Activated T-helper 1 cell treated with Interleukin-2 at 50 U/mL for 16 hours (primary cell): ENCODE results near the gene GRIA3.
"Not testable (repeated sequence)": the region's sequence is repeated elsewhere in the genome, so short reads cannot be mapped to it uniquely, and the experiment has no call there.

ENCODE experiments used
- DNase-seq: peaks from one replicate; pipeline ENCODE4 v3.0.0-alpha.2; 2020; ENCODE audit warnings: low read depth

Gene GRIA3

DNA sequence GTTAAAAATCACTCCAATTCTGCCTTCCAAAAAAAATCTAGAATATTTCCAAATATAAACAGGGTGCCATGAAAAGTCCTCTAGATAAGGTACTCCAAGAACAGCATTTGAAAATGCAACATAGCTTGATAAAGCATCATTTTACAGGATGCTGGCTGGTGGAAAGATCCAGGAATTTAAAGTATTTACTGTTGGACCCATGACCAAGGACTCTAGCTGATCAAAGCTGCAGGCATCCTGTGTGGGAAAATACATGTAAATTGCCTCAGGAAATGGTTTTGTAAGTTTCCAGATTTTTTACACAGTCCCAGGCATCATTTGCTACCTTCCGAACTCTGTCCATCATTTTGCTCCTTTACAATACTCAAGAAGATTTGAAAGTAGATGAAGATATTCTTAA is 164.4 kb downstream of the GRIA3 start:
- DNase-seq = no peak

DNA sequence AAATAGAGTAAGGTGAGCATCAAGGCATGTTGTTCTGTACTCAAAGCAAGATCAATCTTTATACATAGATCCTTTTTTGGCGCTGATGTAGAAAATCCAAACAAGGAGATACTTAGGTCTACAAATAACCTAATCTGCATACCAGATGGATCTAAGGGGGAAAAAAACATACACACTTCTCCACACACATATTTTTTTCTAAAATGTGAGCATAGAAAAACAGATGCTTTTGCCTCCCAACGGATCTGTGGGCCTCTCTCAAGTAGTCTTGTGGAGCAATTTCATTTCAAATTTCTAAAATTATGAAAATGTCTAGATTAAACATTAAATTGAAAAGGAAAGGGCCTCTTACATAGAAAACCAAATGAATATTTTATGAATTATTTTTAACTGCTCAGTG is 166.1 kb downstream of the GRIA3 start:
- no peak for DNase-seq

DNA sequence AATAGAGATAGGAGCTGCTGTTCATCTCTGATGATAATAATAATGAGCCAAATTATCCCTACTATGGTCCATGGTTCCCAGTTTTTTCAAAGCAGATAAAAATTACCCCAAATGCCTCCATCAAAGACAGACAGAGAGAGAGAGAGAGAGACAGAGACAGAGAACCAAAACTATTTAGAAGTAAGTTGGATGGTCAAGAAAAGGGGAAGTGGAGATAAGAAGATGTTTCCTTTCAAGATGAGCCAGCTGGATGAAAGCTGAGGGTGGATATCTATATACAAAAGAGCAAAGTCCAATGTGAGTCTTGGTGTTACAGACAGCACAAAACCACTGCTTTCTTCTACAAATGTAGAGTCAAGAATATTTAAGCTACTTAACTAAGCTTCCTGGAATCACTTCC is 173.9 kb downstream of the GRIA3 start:
- DNase-seq = no peak

DNA sequence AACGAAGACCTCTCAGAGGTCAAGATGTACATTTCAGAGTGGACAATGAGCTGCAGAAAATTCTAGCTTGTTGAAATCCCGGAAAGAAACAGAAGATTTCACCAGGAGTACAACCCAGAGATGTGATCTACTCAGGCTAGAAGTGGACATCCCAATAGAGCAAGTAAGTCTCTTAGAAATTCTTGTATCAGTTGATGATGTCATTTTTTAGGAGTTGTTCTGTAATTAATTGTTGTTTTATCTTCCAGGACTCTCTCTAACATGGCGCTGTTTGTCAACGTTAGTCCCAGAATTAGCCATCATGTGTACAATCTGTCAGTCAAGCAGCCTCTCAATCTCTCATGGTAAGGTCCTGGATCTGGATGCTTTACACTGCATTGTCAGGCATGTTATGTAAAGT is 174.4 kb downstream of the GRIA3 start:
- no peak for DNase-seq

DNA sequence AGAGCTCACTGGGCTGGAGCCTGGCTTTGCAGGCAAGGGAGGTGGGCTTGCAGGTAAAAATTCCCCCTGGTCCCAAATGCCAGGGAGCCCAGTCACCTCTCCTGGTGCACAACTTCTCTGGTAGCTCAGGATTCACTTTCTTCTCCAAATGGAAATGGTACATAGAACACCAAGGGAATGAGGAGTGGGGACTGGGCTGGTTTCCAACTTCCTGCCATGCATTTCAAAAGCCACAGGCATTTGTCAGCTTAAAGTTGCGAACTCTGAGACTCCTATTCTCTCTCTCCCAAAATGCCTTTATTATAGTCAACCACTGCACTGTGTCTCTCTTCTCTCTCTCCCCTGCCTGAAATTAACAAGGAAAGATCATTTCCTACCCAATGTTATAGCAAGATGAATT is 177.3 kb downstream of the GRIA3 start:
- DNase-seq = no peak

DNA sequence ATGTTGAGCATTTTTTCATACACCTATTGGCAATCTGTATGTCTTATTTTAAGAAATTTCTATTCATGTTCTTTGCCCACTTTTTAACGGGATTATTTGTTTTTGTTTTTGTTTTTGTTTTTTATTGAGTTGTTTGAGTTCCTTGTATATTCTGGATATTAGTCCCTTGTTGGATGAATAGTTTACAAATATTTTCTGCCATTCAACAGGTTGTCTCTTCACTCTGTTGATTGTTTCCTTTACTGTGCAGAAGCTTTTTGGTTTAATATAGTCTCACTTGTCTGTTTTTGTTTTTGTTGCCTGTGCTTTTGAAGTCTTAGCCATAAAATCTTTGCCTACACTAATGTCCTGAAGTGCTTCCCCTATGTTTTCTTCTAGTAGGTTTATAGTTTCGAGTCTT is 202.1 kb downstream of the GRIA3 start:
- not testable (repeated sequence) for DNase-seq

DNA sequence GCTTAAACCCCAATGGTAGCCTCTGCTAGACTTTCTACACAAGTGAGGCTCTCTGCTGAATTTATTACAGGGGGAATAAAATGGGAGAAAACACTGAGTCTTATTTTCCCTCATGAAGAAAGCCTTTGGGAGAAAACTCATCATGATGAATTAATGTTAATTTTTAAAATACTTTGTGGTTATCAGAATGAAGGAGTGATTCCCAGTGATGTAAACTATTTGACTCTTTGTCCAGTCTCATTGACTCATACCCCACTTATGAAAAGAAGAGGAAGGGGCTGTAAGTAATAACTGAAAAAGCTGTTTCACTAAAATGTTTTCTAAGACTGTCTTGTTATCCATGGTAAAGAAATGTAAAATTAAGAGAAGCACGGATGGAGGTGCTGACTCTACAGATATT is 208.8 kb downstream of the GRIA3 start:
- DNase-seq = no peak

DNA sequence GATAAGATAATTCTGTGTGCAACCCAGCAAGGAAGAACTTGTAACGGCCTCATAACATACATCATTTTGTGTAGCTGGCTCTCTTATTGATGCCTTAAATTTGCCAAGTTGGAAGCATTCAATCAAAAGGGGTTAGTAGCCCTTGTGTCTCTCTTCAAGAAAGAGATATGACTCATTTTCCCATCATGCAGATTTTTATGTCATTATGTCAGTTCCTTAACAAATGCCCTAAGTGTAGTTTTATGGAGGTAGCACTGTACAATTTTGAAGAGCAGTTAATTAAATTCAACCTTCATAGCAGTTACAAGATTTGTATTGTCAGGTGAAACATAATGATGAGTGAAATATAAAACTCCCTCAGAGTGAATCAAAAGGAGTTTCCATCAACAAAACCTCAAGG is 215.6 kb downstream of the GRIA3 start:
- no peak for DNase-seq

DNA sequence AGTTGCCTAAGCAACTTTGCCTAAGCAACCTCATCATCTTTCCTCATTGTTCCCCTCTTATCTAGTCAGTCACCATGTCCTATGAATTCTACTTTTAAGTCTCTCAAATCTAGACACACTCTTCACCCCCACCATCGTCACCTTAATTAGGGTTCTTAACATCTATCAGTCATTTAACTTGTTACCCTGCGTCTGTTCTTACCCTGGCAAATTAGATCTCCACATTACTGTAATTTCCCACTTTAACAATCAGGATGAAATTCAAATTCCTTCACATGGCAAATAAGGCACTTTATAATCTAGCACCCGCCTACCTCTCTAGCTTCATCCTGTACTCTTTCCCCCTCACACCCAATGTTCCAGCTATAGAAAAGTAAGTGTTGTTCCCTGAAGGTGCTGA is 221.2 kb downstream of the GRIA3 start:
- DNase-seq = no peak

DNA sequence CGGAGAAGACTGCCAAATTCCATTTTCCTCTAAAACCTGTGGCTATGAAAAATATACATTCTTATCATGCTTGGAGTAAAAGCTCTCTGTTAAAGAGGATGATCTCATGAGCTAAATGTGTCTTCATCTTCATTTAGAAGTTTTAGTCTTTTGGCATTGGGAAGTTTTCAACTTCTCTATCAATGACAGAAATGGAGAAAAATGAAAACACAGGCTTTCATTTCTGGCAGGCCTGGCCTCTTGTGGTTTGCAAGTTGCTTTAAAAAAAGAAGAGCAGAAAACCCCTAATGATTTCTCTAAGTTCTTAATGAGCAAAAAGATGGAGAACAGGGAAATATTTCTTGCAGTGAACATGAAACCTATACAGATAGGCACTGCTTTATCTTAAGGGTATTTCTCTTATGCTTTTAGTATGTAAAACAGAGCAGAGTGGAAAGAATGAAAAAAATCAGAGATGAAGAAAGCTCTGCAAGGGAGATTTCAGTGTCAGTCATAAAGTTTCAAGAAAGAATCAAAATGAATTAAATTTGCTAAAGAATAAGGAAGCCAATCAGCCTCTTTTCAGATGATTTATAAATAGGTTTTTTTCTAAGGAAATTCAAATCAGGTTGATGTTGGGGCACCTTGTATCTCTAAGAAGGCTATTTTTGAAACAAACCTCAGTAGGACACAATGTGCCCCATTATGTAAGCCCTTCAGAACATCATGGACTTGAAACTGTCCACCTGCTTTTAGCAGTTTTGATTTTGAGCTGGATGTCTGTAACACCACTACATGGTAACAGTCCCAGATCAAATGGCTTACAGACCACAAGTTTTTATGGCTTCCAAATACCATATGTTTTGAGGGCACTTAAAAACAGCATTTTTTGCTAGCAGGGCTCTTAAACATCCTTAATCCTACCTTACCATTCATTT is 225.0 kb downstream of the GRIA3 start:
- DNase-seq = no peak

DNA sequence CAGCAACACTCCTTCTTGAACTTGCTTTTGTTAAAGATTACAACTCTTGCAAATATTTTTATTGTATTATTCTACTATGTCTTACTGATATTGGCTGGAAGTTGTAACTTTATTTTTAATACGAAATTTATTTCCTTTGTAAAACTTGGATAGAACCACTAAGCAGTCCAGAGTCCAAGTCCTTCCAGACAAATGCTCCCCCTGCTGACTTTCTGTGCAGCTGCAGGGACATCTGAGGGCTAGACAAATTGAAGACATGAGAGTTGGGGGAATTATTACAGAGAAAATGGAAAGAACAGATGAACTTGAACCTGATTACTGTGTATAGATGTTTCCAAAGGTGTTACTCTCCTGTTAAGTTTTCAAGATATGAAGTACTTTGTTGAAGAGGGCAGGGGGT is 238.8 kb downstream of the GRIA3 start:
- no peak for DNase-seq

DNA sequence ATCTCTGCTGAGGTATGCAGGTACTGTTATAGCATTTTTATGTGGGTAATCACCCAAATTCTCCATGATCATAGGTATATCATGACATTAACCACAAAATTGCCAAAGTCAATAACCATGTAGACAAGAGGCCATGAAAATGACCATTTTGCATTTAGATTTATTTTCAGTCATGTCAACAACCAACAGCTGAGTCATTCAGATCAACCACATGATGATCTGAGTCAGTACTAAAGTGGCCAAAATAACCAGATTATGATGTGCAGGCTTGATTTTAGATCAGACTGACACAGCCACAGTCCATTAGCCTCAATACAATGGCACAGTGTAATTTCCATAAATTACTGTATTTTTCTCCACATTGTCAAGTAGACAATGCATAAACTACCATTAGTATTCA is 240.5 kb downstream of the GRIA3 start:
- DNase-seq = no peak

DNA sequence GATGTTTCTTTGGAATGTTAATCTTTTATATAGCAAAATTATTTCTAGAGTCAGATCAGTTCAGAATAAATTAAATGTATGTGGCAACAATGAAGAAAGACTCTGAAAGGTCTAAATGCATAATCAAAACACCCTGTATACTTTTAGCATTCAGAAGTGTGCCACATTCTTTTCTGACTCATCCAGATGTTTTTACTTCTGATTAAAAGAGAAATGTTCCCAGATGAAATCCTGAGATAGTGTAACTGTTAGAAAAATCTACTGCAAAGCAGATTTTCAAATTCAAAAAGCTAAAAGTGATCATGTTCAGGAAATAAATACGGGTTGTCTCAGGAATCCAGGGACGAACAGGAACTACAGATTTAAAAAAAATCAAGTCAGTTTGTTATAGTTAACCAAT is 241.4 kb downstream of the GRIA3 start:
- no peak for DNase-seq

DNA sequence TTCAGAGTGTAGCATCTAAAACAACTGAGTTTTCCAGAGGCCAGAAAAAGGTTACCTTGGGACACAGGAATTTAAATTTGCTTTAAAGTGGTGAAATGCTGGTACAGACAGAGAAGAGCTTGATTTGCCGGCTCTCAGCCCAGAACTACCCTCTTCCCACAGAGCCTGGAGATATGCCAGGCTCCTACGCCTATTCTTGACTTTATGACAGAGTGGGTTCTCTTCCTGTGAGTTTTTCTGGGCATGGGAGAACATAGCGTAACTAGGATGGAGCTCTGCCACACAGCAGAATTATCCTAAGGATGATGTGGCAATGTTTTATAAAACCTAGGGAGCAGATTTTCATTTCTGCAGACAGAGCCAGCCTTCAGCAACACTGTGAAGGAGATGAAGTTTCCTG is 241.8 kb downstream of the GRIA3 start:
- DNase-seq = no peak

DNA sequence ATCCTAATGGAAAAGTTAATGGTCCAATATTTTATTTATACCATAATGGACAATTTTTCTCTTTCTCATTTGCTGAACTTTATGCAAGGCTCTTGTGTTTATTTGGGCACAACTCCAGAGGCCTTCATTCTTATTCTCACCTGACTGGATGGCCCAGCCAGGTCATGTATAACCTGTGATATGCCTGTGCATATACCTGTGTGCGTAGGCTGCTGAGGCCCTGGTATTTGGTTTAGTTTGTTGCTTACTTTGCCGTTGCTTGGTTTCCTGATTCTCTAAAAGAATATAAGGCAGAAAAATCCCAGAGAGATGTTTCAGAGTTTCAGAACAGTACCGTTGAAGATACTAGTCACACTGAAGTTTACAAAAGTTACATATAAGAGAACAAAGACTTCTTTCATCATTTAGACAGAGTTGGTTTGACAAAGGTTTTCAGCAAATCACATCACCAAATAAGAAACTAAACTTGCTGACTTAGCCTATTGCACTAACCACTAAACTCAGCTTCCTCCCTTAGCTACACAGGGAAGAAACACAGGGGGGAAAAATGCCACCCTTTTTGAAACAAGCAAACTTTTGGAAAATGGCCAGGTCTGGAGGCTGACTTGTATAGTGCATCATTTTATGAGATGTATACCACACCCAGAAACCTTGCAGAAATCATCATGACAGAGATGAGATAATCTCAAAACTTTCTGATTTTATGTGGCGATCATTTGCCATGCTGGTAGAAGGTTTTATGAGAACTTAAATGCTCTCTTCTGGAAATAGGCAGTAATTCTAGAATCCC is 248.5 kb downstream of the GRIA3 start:
- no peak for DNase-seq

DNA sequence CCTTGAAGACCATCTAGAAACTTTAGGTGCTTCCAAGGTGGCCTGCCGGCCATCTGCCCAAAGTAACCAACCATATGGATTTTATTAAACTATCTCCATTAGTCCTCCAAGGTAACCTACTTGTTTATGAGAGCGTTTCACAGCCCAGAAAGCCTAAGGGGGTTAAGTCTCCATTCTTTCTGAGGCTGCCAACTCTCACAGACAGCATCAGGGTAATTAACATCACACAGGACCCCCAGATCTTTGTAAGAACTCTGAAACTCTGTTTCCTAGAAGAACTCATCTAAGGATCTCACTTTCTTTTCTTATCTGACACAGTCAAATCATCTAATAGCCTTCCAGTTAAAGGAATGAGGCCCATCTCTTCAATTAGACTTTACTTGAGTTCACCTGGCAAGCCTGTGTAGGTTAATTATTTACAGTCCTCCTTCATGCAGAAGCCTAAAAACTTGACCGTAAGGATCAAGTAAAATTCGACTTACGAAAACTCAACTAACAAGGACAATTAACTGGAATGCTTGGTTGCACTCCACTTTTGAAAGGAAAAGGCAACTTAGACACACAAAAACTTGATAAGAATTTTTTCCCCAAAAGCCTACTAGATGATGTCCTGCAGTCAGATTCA is 252.5 kb downstream of the GRIA3 start:
- DNase-seq = no peak

DNA sequence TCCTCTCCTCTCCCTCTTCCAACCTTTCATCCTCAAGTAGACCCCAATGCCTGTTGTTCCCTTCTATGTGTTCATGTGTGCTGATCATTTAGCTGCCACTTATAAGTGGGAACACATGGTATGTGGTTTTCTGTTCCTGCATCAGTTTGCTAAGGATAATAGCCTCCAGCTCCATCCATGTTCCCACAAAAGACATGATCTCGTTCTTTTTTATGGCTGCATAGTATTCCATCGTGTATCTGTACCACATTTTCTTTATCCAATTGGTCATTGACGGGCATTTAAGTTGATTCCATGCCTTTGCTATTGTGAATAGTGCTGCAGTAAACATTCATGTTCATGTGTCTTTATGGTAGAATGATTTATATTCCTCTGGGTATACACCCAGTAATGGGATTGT is 255.8 kb downstream of the GRIA3 start:
- not testable (repeated sequence) for DNase-seq

DNA sequence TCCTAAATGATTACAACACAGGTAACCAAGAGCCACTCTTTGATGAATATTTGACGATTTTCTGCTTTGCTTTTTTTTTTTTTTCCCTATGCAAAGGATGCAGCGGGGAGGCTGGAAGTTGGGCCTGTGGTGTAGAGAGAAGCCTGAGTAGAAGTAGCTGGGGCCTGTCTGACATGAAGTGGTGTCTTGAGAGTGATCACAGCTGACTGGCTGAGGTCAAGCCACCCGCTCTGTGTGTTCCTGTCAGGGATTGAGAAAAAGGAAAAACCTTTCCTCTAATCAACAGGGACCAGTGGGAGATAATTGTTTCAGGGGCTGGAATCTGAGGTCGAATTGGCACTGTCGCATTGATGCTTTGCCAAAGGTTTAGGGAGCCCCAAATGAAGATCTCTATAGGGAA is 258.7 kb downstream of the GRIA3 start:
- DNase-seq = no peak

DNA sequence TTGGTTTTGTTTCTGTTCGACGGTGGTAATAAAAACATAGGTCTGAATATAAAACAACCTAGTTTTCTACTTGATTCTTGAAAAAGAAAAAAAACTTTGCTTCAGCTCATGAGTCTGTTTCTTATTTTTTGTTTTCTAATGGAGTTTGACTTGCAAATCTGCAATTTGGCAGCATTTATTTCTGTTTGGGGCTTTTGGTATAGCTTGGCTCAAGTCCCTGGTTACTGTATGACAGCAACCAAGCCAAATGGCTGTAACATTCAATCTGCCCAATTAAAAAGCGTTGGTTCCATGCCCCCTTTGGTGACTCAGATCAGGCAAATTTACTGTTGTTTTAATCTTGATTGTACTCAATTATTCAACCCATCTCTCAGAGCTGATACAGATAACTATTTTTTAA is 263.4 kb downstream of the GRIA3 start:
- no peak for DNase-seq

DNA sequence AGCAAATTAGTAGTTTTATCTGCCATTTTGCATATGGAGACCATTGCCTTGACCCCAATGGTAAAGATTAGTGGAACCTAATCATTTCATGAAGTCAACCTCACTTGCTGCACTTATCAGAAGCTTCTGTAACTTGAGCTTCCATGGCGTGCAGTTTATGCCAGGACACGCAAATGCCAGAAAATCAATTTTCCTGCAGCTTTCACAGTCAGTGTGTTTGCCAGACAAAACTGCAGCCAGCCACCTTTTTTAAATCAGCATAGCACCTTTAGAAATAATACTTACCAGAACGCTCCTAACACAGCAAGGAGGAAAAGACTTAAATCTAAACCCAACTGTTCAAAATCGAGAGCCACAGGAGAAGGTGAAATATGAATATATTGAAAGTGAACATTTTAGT is 265.3 kb downstream of the GRIA3 start:
- no peak for DNase-seq

DNA sequence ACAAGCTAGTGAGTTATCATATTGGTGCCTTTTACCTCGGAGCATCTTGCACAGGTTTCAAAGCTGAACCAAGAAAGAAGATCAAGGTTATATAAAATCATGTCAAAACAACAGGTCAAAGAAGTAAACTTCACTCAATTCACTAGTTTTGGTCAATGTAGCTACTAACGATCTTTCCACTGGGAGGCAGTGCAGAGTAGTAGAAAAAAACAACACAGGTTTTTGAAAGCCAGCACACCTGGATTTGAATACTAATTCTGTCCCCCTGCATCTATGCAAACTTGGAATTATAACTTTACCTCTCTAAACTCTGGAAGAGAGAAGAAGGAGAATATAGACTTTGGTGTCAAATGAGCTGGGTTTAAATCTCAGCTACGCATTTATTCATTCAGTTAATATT is 266.1 kb downstream of the GRIA3 start:
- DNase-seq = no peak

DNA sequence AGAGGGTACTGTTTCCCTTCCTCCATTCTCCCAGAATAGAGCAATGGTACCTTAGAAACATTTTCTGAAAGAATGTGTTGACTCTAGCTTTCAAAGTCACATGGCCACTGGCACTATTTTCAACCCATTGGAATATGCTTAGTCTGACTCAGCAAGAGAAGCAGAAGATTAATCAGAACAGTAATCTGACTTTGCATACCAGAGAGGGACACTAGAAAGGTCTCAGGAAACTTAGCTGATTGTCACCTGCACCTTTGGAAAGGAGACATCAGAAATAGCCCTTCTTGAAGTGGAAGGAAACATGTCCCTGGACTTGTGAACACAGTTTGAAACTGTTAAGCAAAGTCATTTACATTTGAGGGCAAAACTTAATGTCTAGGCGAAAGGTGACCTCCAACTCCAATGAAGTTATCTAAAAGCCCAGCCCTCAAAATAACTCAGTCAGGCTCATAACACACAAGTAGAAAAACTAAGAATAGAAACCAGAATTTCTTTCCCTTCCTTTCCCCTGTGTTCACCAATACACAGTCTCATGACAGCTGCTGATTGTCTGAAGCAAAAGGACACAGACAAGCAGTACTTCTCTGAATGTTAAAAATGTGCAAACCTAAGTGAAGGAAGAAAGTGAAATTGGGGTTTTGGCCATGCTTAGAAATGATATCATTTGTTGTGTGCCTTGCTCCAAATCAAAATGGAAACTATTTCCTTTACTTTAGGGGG is 270.8 kb downstream of the GRIA3 start:
- no peak for DNase-seq
